Esophagus squamous epithelium (tissue), 5 donors: ENCODE measurements around the gene BBOX1. TPM values are rescaled to one million over a fixed set of nuclear protein-coding genes. Genes with fewer than 3 reads are reported as not detected.

ENCODE experiments used
- DNase-seq: peaks from one replicate; lab custom pipeline; 2025; lab: John Stamatoyannopoulos, UW
- H3K27ac ChIP-seq, 4 donors: fragments of 200-600 bp; sonication (generic); one replicate each; pipeline ENCODE4 v1.5.1; 2016 to 2019; ENCODE audit warnings: mild to moderate bottlenecking in 1 of 4
- H3K27me3 ChIP-seq, 4 donors: fragments of 200-600 bp; sonication (generic); 1 replicate in 3 of 4; 2 replicates in 1 of 4; pipeline versions ENCODE4 v1.5.1 to v1.6.0; 2017 to 2021; ENCODE audit warnings: antibody characterized with exemption in 1 of 4
- H3K36me3 ChIP-seq, 3 donors: fragments of 200-600 bp; sonication (generic); one replicate each; pipeline ENCODE4 v1.5.1; 2016 to 2019
- H3K4me1 ChIP-seq, 3 donors: fragments of 200-600 bp; sonication (generic); one replicate each; pipeline ENCODE4 v1.5.1; 2017 to 2019
- H3K4me3 ChIP-seq, 4 donors: fragments of 200-600 bp; sonication (generic); 1 replicate in 3 of 4; 2 replicates in 1 of 4; pipeline ENCODE4 v1.5.1; 2016 to 2019; ENCODE audit warnings: mild to moderate bottlenecking in 2 of 4, moderate library complexity in 1 of 4
- H3K9me3 ChIP-seq, 3 donors: fragments of 200-600 bp; sonication (generic); one replicate each; pipeline ENCODE4 v1.5.1; 2016 to 2019
- POLR2A ChIP-seq, 4 donors: fragments of 450-650 bp; IDR thresholded peaks; one replicate each; pipeline ENCODE4 v1.6.1; 2017; ENCODE audit warnings: antibody characterized with exemption in 4 of 4, mild to moderate bottlenecking in 4 of 4, moderate library complexity in 3 of 4
- WGBS, 2 donors: methylation state at CpG; one replicate each; pipeline ENCODE4 v1.1.5; 2018; 5-methylcytosine and 5-hydroxymethylcytosine counted together
- intact Hi-C: fragments of 100-400 bp; cut with DNase I; formaldehyde crosslinking; loops from one replicate; pipeline ENCODE4 v1.15.0; 2022
- total RNA-seq, 4 donors: library from RNA; depleted of rRNA; stranded (reverse); fragments of >200 nt; gene quantifications; one replicate each; pipeline ENCODE4 v1.1.0, GENCODE V29; 2016
- TF ChIP-seq, protein P1 (sequence below), 6 experiments: fragments of 450-650 bp in 4 of 6; fragments of 200-600 bp in 2 of 6; sonication (generic) in 2 of 6; IDR thresholded peaks; one replicate each; pipeline ENCODE4 v1.5.1; 2016 to 2019; ENCODE audit warnings: antibody characterized with exemption in 6 of 6, mild to moderate bottlenecking in 4 of 6, moderate library complexity in 4 of 6
- donor health status: DM: yes; HTN: yes; CAD: no.

BBOX1 gene
- total RNA-seq, 4 donors from 2014 or later, result 6.0 to 25.9 (median 14.0) TPM

DNA sequence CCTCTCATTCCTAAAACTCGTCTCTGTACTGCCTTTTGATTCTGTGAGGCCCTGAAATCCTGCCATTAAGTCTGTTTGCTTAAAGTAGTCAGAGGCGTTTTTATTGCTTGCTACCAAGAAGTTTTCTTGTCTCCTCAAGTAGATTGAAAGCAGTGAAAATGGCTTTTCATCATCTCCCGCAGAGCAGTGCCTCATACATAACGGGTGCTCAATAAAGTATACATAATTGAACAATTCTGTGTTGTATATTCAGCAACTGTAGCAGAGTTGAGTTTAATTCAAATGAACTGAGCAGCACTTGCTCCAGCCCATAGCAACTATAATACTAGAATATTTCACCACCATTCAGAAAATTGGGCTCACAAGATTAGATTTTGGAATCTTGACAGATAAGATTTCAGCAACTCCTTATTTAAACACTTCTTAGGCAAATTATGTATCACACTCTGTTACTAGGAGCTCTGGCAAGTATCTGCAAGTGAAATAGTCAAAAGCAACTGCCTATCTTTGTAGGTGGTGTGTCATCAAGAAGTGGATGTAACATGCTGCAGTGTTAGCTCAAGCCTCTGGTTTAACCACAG lies 26.7 kb upstream of the BBOX1 start:
- Histone ChIP-seq H3K9me3 (no peaks in the 10 kb centered on the region), H3K4me3 (no peak overlapping the region), H3K36me3 (no peaks in the 10 kb centered on the region), H3K27ac (peak overlapping the region in 3 of 4 donors; percentile 21 to 53 (median 38)), H3K27me3 (no peaks in the 10 kb centered on the region), H3K4me1 (peaks cover 0 to 46% (median 28%) of the 10 kb centered on the region in 3 donors)
- TF ChIP-seq, protein P1, sequence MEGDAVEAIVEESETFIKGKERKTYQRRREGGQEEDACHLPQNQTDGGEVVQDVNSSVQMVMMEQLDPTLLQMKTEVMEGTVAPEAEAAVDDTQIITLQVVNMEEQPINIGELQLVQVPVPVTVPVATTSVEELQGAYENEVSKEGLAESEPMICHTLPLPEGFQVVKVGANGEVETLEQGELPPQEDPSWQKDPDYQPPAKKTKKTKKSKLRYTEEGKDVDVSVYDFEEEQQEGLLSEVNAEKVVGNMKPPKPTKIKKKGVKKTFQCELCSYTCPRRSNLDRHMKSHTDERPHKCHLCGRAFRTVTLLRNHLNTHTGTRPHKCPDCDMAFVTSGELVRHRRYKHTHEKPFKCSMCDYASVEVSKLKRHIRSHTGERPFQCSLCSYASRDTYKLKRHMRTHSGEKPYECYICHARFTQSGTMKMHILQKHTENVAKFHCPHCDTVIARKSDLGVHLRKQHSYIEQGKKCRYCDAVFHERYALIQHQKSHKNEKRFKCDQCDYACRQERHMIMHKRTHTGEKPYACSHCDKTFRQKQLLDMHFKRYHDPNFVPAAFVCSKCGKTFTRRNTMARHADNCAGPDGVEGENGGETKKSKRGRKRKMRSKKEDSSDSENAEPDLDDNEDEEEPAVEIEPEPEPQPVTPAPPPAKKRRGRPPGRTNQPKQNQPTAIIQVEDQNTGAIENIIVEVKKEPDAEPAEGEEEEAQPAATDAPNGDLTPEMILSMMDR (IDR thresholded peaks at IDR 0.05), result no peak
- TF ChIP-seq POLR2A (IDR thresholded peaks at IDR 0.05), result no peak
- intact Hi-C loops, result no loop called here
- WGBS, 2 donors, result 17 to 24% methylated on average over 4 of the region's 4 CpGs
- DNase-seq, result no peak

DNA sequence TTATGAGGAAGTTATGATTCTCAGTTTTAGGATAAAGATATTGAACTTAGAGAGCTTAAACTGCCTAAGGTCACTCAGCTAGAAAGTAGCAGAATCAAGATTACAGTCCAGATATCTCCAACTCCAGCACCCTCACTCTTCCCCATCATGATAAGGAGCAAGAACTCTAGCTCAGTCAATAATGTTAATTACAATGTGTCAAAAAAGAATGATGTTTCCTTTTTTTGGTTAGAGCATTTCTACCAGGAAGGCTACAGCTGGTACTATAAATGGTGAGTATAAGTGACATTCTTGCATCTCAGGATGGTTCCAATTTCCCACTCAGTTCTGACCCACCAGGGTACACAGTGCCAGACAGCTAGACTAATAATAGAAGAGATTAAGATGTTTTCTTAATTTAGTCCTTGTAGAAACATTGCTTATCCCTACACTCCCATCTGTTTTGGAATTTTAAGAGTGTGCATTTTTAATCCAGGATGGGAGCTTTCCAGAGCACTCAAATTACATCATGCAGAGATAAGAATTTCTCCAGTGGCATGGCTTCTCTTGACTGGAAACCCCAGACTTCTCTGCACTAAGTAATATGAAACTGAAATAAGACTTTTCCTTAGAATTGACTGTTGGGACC lies 21.6 kb upstream of the BBOX1 start:
- Histone ChIP-seq H3K27ac (no peak overlapping the region), H3K4me3 (no peak overlapping the region), H3K4me1 (peaks cover 0 to 12% (median 3%) of the 10 kb centered on the region in 3 donors), H3K27me3 (no peaks in the 10 kb centered on the region), H3K36me3 (no peaks in the 10 kb centered on the region), H3K9me3 (no peaks in the 10 kb centered on the region)
- TF ChIP-seq POLR2A (IDR thresholded peaks at IDR 0.05), result no peak
- TF ChIP-seq, protein P1 (IDR thresholded peaks at IDR 0.05), result no peak
- no peak for DNase-seq
- intact Hi-C loops, result no loop called here

DNA sequence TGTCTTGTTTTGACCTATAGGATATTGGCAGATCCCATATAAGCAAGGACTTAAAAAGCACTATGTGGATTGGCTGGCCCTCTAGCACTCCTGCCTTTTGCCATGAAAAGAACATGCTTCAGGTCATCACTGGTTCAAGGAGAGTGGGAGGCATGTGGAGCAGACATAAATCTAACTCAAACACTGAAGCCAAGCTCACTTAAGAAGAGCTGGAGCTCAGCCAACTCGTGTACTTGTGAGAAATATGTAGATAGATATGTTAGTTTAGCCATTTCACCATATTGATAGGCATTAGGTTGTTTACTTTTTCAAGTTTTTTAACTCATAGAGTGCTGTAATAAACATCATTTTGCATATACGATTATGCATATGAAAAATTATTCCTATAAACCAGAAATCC lies 19.9 kb upstream of the BBOX1 start:
- intact Hi-C loops, result no loop called here
- Histone ChIP-seq H3K27me3 (no peaks in the 10 kb centered on the region), H3K4me3 (no peak overlapping the region), H3K27ac (no peak overlapping the region), H3K36me3 (no peaks in the 10 kb centered on the region), H3K9me3 (no peaks in the 10 kb centered on the region), H3K4me1 (no peaks in the 10 kb centered on the region)
- TF ChIP-seq POLR2A (IDR thresholded peaks at IDR 0.05), result no peak
- TF ChIP-seq, protein P1 (IDR thresholded peaks at IDR 0.05), result no peak
- 61 to 63% methylated on average over 2 of the region's 2 CpGs for WGBS, 2 donors
- DNase-seq, result no peak

DNA sequence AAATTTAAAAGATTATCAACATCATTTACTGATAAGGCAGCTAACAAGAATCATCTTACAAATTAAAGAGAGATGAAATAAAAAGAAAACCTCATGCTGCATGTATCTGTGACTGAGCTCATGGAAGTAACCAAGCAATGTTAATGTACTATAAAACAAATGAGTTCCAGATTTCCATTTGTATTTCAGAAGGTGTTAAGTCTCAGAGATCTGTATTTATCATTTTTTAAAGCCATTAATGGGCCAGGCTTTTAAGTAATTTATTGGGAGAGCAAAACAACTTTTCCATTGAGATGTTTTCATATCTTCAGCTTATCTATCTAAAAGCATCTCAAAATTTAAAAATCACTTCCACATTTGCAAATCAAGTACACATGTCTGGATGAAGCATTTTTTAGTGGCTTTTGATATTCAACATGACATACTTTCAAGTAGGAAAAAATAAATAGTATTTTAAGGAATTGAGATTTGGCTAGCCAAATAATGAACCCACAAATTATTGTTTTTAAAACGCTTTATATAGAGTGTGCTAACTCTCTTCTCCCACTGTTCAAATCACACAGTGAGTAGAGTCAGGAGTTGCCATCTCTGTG lies 17.9 kb upstream of the BBOX1 start:
- WGBS, 2 donors, result 50 to 70% methylated on average over 1 of the region's 1 CpG
- Histone ChIP-seq H3K36me3 (no peaks in the 10 kb centered on the region), H3K27ac (no peak overlapping the region), H3K27me3 (no peaks in the 10 kb centered on the region), H3K9me3 (no peaks in the 10 kb centered on the region), H3K4me3 (no peak overlapping the region), H3K4me1 (no peaks in the 10 kb centered on the region)
- intact Hi-C loops, result no loop called here
- DNase-seq, result no peak
- no peak for TF ChIP-seq POLR2A (IDR thresholded peaks at IDR 0.05)
- TF ChIP-seq, protein P1 (IDR thresholded peaks at IDR 0.05), result no peak

DNA sequence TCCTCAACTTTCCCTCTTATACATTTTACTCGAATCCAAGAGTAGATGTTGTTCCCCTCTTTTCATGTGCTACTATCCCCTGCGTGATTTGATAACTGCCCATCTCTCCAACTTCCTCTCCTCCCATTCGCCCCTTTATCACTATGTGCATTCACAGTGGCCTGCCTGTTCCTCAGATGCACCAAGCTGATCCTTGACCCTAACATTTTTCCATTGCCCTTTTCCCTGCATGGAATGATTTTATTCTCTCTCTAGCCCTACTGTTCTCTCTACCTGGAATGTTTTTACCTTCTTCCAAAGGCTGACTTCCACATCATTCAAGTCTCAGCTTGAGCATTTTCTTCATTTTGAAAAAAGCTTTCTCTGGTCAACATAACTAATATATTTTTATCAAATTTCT lies 15.8 kb upstream of the BBOX1 start:
- Histone ChIP-seq H3K27ac (no peak overlapping the region), H3K9me3 (no peaks in the 10 kb centered on the region), H3K36me3 (no peaks in the 10 kb centered on the region), H3K27me3 (no peaks in the 10 kb centered on the region), H3K4me1 (no peaks in the 10 kb centered on the region), H3K4me3 (no peak overlapping the region)
- 75 to 87% methylated on average over 3 of the region's 3 CpGs for WGBS, 2 donors
- no peak for DNase-seq
- intact Hi-C loops, result no loop called here
- no peak for TF ChIP-seq POLR2A (IDR thresholded peaks at IDR 0.05)
- TF ChIP-seq, protein P1 (IDR thresholded peaks at IDR 0.05), result no peak
